Measurements from ENCODE around the gene SLIT1.

Gene SLIT1

DNA sequence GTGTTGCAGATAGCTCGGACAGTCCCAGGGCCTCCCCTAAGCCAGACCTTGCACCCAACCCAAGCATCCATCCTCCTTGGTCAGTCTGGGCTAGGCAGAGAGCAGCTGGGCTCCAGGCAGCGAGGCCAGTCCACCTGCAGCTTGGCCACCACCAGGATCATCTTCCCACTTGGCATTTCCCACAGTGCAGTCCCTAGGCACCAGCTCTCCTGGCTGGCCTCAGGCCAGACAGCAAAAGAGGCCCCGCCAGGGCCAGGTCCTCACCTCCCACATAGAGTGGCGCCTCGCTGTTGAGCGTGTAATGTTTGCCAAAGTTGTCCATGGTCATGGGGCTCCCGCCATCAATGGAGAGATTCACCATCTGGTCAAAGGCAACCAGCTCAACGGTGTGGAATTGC lies 182.0 kb downstream of the SLIT1 start:
- DNase-seq (ENCODE audit: low read depth), result no peak
- TF ChIP-seq, protein P1, sequence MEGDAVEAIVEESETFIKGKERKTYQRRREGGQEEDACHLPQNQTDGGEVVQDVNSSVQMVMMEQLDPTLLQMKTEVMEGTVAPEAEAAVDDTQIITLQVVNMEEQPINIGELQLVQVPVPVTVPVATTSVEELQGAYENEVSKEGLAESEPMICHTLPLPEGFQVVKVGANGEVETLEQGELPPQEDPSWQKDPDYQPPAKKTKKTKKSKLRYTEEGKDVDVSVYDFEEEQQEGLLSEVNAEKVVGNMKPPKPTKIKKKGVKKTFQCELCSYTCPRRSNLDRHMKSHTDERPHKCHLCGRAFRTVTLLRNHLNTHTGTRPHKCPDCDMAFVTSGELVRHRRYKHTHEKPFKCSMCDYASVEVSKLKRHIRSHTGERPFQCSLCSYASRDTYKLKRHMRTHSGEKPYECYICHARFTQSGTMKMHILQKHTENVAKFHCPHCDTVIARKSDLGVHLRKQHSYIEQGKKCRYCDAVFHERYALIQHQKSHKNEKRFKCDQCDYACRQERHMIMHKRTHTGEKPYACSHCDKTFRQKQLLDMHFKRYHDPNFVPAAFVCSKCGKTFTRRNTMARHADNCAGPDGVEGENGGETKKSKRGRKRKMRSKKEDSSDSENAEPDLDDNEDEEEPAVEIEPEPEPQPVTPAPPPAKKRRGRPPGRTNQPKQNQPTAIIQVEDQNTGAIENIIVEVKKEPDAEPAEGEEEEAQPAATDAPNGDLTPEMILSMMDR (IDR thresholded peaks at IDR 0.05; ENCODE audit: insufficient read depth, low read depth, low read length, missing control alignments), result no peak
- H3K4me3 ChIP-seq (ENCODE audit: low read length), result no peak overlapping the region

- H3K4me3 ChIP-seq (ENCODE audit: low read length), result no peak overlapping the region
- TF ChIP-seq, protein P1 (IDR thresholded peaks at IDR 0.05; ENCODE audit: insufficient read depth, low read depth, low read length, missing control alignments), result no peak
- no peak for DNase-seq (ENCODE audit: low read depth)
These were observed 182.5 kb downstream of the SLIT1 start for GRCh38 chr10:97003151-97003803.

- no peak for DNase-seq (ENCODE audit: low read depth)
- TF ChIP-seq, protein P1 (IDR thresholded peaks at IDR 0.05; ENCODE audit: insufficient read depth, low read depth, low read length, missing control alignments), result no peak
- H3K4me3 ChIP-seq (ENCODE audit: low read length), result no peak overlapping the region
These were observed 183.1 kb downstream of the SLIT1 start for GRCh38 chr10:97002670-97003069.

DNA sequence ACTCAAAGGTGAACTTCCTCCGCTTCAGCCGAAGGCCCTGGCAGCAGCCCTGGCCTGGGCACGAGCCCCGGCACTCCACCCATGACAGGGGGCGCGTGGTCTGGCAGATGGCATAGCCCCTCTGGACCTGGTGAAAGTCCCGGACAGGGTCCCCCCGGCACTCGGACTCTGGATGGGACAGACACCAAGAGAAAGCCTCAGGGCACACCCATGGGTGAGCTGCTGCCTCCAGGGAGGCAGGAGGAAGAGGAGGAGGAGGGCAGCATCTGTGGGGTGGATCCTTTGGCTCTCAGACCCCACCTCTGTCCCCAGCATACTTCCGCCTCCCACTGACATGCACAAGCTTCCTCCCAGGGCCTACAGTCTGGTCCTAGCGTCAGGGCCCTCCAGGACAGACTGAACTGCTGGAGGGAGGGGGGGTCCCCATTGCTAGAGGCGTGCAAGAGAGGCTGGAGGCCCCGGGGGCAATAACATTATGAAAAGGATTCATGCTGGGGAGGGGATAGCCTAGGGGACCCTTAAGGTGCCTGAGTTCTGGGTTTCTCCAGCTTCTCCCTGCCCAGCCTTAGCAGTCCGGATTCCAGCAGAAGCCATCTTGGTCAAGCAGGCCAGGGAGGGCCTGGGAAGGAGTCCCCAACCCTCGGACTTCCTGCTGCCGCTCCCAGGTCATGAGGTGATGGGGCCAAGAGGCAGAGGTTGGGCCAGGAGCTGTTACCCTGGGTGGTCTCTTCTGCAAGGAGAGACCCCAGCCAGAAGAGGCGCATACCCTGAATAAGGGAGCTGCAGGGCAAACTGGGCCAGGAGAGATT lies 184.4 kb downstream of the SLIT1 start:
- TF ChIP-seq, protein P1 (IDR thresholded peaks at IDR 0.05; ENCODE audit: insufficient read depth, low read depth, low read length, missing control alignments), result no peak
- DNase-seq (ENCODE audit: low read depth), result no peak
- H3K4me3 ChIP-seq (ENCODE audit: low read length), result no peak overlapping the region

DNA sequence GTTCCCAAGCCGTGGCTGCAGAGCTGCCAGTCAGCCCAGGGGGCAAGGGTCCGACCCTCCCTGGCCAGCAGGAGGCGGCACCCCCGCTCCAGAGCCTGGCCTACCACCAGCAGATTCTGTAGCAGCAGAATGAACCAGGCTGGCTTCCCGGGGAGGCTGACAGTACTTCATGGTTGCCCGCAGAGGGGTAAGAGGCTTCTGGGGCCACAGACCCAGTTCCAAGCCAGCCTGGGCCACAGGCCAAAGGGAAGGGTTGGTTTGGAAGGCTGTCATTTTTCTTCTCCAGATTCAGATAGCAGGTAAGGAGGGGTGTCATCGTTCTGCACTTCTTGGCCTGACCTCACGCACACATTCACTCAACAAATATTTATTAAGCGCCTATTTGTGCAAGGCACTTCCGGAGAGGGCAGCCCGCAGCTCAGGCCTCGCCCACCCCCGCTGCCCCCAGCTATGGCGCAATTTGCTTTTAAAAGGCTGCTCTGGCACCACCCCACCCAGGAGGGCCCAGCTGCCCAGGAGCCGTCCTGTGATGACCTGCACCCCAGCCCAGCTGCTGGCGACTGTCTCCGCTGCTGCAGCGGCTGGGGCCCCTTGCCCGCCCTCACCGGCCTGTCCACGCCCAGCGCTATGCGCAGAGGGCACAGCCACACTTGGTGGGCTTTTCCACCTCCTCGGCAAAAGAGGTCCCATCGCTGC lies 185.1 kb downstream of the SLIT1 start:
- H3K4me3 ChIP-seq (ENCODE audit: low read length), result no peak overlapping the region
- TF ChIP-seq, protein P1 (IDR thresholded peaks at IDR 0.05; ENCODE audit: insufficient read depth, low read depth, low read length, missing control alignments), result no peak
- DNase-seq (ENCODE audit: low read depth), result peak; percentile 20

GRCh38 chr10:96999987-97000386 lies 185.8 kb downstream of the SLIT1 start:
- TF ChIP-seq, protein P1 (IDR thresholded peaks at IDR 0.05; ENCODE audit: insufficient read depth, low read depth, low read length, missing control alignments), result no peak
- no peak overlapping the region for H3K4me3 ChIP-seq (ENCODE audit: low read length)
- no peak for DNase-seq (ENCODE audit: low read depth)

All from epithelial cell of esophagus (primary cell).